T-cell (primary cell): ENCODE data around the gene FIBP. TPM values are rescaled to one million over a fixed set of nuclear protein-coding genes. Genes with fewer than 3 reads are reported as not detected.
A peak's percentile ranks its signal among the peaks of the same experiment; 100 is the strongest.

ENCODE experiments used
- ATAC-seq, 4 experiments: fragments of 200-7000 bp in 3 of 4; fragments of 150-1000 bp in 1 of 4; cut with Tn5 transposase; replicated peaks in 1 of 4; 1 replicate in 3 of 4; 2 replicates in 1 of 4; pipeline ENCODE4 v1.10.0; 2021; ENCODE audit warnings: moderate library complexity in 3 of 4, mild to moderate bottlenecking in 2 of 4, moderate number of reproducible peaks in 1 of 4
- CTCF ChIA-PET, 2 donors: fragments of 300-600 bp; sonication (Branson Sonifier 250); formaldehyde crosslinking; loops; one replicate each; lab custom pipeline; 2022; ENCODE audit warnings: antibody characterized with exemption in 2 of 2; lab: Charles Lee
- POLR2A ChIA-PET, 2 donors: fragments of 300-600 bp; sonication (Branson Sonifier 250); formaldehyde crosslinking; loops; one replicate each; lab custom pipeline; 2022; ENCODE audit warnings: antibody characterized with exemption in 2 of 2; lab: Charles Lee
- DNase-seq, 35 experiments: peaks; one replicate each; pipeline versions ENCODE4 v3.0.0 to v3.0.0-alpha.2; 2013 to 2023
- H3K27ac ChIP-seq: one replicate; pipeline ENCODE4 v1.5.1; 2013; ENCODE audit warnings: low read length
- H3K27me3 ChIP-seq, 2 experiments: replicated peaks in 1 of 2; 1 replicate in 1 of 2; 2 replicates in 1 of 2; pipeline versions ENCODE4 v1.6.1 to v1.7.0; 2013; ENCODE audit warnings: low read length in 1 of 2, mixed read lengths in 1 of 2; ENCODE audit not compliant: control insufficient read depth in 2 of 2, insufficient read depth in 2 of 2; ENCODE audit errors: extremely low read depth in 1 of 2
- H3K36me3 ChIP-seq, 2 donors: 1 replicate in 1 of 2; 2 replicates in 1 of 2; pipeline versions ENCODE4 v1.6.1 to v1.7.0; 2013; ENCODE audit warnings: low read length in 1 of 2; ENCODE audit not compliant: control insufficient read depth in 2 of 2, insufficient read depth in 1 of 2; ENCODE audit errors: extremely low read depth in 1 of 2
- H3K4me1 ChIP-seq, 2 experiments: 1 replicate in 1 of 2; 2 replicates in 1 of 2; pipeline versions ENCODE4 v1.6.1 to v1.7.0; 2013; ENCODE audit warnings: low read length in 2 of 2, mixed read lengths in 1 of 2; ENCODE audit not compliant: insufficient read depth in 2 of 2, control insufficient read depth in 1 of 2; ENCODE audit errors: extremely low read depth in 1 of 2
- H3K4me3 ChIP-seq, 2 donors: 1 replicate in 1 of 2; 2 replicates in 1 of 2; pipeline versions ENCODE4 v1.5.1 to v1.7.0; 2013; ENCODE audit warnings: mild to moderate bottlenecking in 2 of 2, low read length in 1 of 2, moderate library complexity in 1 of 2; ENCODE audit not compliant: control insufficient read depth in 1 of 2; ENCODE audit errors: extremely low read depth in 1 of 2
- H3K9me3 ChIP-seq: 2 replicates; pipeline ENCODE4 v1.7.0; 2013
- H3K27ac Mint-ChIP-seq, 2 donors: one replicate each; pipeline ENCODE4 v1.8.0; 2020 to 2021; ENCODE audit warnings: mild to moderate bottlenecking in 2 of 2, mixed read lengths in 2 of 2
- H3K27me3 Mint-ChIP-seq, 2 donors: one replicate each; pipeline ENCODE4 v1.8.0; 2021 to 2022; ENCODE audit warnings: mixed read lengths in 2 of 2
- H3K36me3 Mint-ChIP-seq: one replicate; pipeline ENCODE4 v1.8.0; 2021; ENCODE audit warnings: mixed read lengths
- H3K4me1 Mint-ChIP-seq, 3 donors: one replicate each; pipeline ENCODE4 v1.8.0; 2020 to 2022; ENCODE audit warnings: mixed read lengths in 3 of 3, mild to moderate bottlenecking in 1 of 3
- H3K4me3 Mint-ChIP-seq, 3 donors: one replicate each; pipeline ENCODE4 v1.8.0; 2020 to 2022; ENCODE audit warnings: mild to moderate bottlenecking in 3 of 3, mixed read lengths in 3 of 3, moderate library complexity in 3 of 3
- H3K9me3 Mint-ChIP-seq, 3 donors: one replicate each; pipeline ENCODE4 v1.8.0; 2020 to 2022; ENCODE audit warnings: mixed read lengths in 3 of 3
- WGBS: methylation state at CpG from one replicate; pipeline ENCODE4 v1.1.5; 2013; ENCODE audit warnings: missing lambda C conversion rate; ENCODE audit not compliant: insufficient coverage; 5-methylcytosine and 5-hydroxymethylcytosine counted together
- total RNA-seq, 35 experiments: library from RNA in 6 of 35; stranded (reverse) in 6 of 35; fragments of 120-200 nt in 1 of 35; gene quantifications; one replicate each; pipeline versions ENCODE4 v1.2.1 to v1.2.4 and lab custom pipeline; 2013 to 2026

FIBP gene
- total RNA-seq, 5 donors from 2014 or later (not counting 1 experiment from before 2014, with no cell fraction given), result 30.2 to 47.1 (median 39.2) TPM

GRCh38 chr11:65867284-65868071 lies 20.8 kb downstream of the FIBP start:
- CTCF ChIA-PET, result interaction anchor here in 1 of 2 donors (0.7 to 1.1 kb wide), 2 partner anchors 24 to 34 kb away, joined by 3 read pairs; no protein-coding TSS in a partner anchor
- peaks cover 22 to 49% of the 10 kb centered on the region in 2 donors for H3K36me3 ChIP-seq
- no peaks in the 10 kb centered on the region for H3K9me3 Mint-ChIP-seq
- POLR2A ChIA-PET, result no interaction called here
- peak in 1 of 4 experiments; percentile 46 for ATAC-seq
- peaks cover 11 to 26% (median 15%) of the 10 kb centered on the region in 3 donors for H3K4me1 Mint-ChIP-seq
- H3K27me3 ChIP-seq, result peaks cover 0 to 4% of the 10 kb centered on the region in 2 experiments
- H3K27me3 Mint-ChIP-seq, result no peaks in the 10 kb centered on the region
- peaks cover 14% of the 10 kb centered on the region for H3K36me3 Mint-ChIP-seq
- no peak for DNase-seq
- H3K4me3 Mint-ChIP-seq, result no peak overlapping the region
- H3K9me3 ChIP-seq, result no peaks in the 10 kb centered on the region
- no peak overlapping the region for H3K27ac Mint-ChIP-seq
- peaks cover 0 to 33% of the 10 kb centered on the region in 2 experiments for H3K4me1 ChIP-seq
- H3K4me3 ChIP-seq, result no peak overlapping the region
- 77% methylated on average over 14 of the region's 29 CpGs for WGBS
- H3K27ac ChIP-seq, result no peak overlapping the region

- H3K4me1 ChIP-seq, result peaks cover 0 to 35% of the 10 kb centered on the region in 2 experiments
- H3K36me3 Mint-ChIP-seq, result peaks cover 15% of the 10 kb centered on the region
- H3K9me3 Mint-ChIP-seq, result no peaks in the 10 kb centered on the region
- H3K4me3 ChIP-seq, result no peak overlapping the region
- no peak overlapping the region for H3K27ac Mint-ChIP-seq
- H3K27me3 ChIP-seq, result no peaks in the 10 kb centered on the region
- peaks cover 22 to 55% of the 10 kb centered on the region in 2 donors for H3K36me3 ChIP-seq
- DNase-seq, result no peak
- H3K9me3 ChIP-seq, result no peaks in the 10 kb centered on the region
- no peak for ATAC-seq
- H3K4me1 Mint-ChIP-seq, result peaks cover 12 to 26% (median 18%) of the 10 kb centered on the region in 3 donors
- 96% methylated on average over 16 of the region's 21 CpGs for WGBS
- H3K4me3 Mint-ChIP-seq, result no peak overlapping the region
- no peaks in the 10 kb centered on the region for H3K27me3 Mint-ChIP-seq
- ChIA-PET POLR2A (no interaction called here), CTCF (interaction anchor here in 1 of 2 donors (0.7 kb wide), 1 partner anchor 35 kb away, joined by 3 read pairs; no protein-coding TSS in a partner anchor)
- no peak overlapping the region for H3K27ac ChIP-seq
These were observed 21.6 kb downstream of the FIBP start for GRCh38 chr11:65866509-65867283.

- Mint-ChIP-seq H3K36me3 (peaks cover 15% of the 10 kb centered on the region), H3K4me3 (no peak overlapping the region), H3K4me1 (peaks cover 17 to 27% (median 19%) of the 10 kb centered on the region in 3 donors), H3K9me3 (no peaks in the 10 kb centered on the region), H3K27ac (no peak overlapping the region), H3K27me3 (no peaks in the 10 kb centered on the region)
- no peak for ATAC-seq
- 93% methylated on average over 4 of the region's 9 CpGs for WGBS
- POLR2A ChIA-PET, result no interaction called here
- CTCF ChIA-PET, result interaction anchor here in 1 of 2 donors (0.6 kb wide), 1 partner anchor 124 kb away, joined by 4 read pairs; no protein-coding TSS in a partner anchor
- Histone ChIP-seq H3K9me3 (no peaks in the 10 kb centered on the region), H3K4me1 (peaks cover 6 to 35% of the 10 kb centered on the region in 2 experiments), H3K4me3 (no peak overlapping the region), H3K27me3 (no peaks in the 10 kb centered on the region), H3K27ac (no peak overlapping the region), H3K36me3 (peaks cover 22 to 57% of the 10 kb centered on the region in 2 donors)
- DNase-seq, result no peak
These were observed 22.6 kb downstream of the FIBP start for GRCh38 chr11:65865550-65866172.

- ChIA-PET POLR2A (no interaction called here), CTCF (no interaction called here)
- Mint-ChIP-seq H3K27ac (no peak overlapping the region), H3K4me3 (no peak overlapping the region), H3K9me3 (no peaks in the 10 kb centered on the region), H3K27me3 (no peaks in the 10 kb centered on the region), H3K4me1 (peaks cover 20 to 27% (median 21%) of the 10 kb centered on the region in 3 donors), H3K36me3 (peaks cover 15% of the 10 kb centered on the region)
- Histone ChIP-seq H3K9me3 (no peaks in the 10 kb centered on the region), H3K27ac (no peak overlapping the region), H3K27me3 (no peaks in the 10 kb centered on the region), H3K36me3 (peaks cover 22 to 57% of the 10 kb centered on the region in 2 donors), H3K4me3 (no peak overlapping the region), H3K4me1 (peaks cover 6 to 32% of the 10 kb centered on the region in 2 experiments)
- ATAC-seq (no peak), DNase-seq (no peak)
- WGBS, result 97% methylated on average over 16 of the region's 18 CpGs
These were observed 23.4 kb downstream of the FIBP start for GRCh38 chr11:65864706-65865471.

DNA sequence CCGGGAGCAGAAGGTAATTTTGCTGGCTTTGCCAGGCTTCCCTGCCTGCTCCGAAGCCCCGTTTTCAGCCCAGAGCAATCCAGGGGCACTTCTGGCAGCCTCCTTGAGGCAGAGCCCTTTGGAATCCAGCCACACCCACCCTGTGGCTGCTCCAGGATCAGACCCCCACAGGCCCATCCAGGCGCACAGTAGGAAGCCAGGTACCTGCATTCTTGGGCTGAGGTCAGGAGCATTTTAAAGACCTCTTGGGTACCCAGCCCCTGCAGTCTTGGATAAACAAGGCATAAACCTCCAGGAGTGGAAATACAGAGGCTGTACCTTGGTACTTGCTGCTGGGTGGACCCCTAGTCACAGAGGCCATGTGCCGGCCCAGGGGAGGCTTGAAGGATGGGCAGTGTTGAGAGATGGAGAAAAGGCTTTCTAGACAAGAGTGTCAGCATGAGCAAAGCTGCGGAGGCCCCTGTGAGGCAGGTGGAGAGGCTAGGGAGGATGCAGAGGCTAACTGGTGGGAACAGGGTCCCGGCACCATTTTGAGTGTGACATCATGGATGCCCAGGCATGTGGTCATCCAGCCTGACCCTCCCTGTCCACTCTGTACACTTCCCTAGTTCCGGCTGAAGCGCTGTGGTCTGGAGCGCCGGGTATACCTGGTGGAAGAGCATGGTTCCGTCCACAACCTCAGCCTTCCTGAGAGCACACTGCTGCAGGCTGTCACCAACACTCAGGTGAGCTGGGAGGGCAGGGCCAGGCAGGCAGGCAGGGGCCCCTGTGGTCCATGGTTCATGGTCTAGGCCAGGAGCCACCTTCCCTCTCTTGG lies 24.2 kb downstream of the FIBP start:
- H3K4me3 Mint-ChIP-seq, result no peak overlapping the region
- DNase-seq (no peak), ATAC-seq (no peak)
- ChIA-PET CTCF (no interaction called here), POLR2A (no interaction called here)
- Histone ChIP-seq H3K4me1 (peaks cover 6 to 40% of the 10 kb centered on the region in 2 experiments), H3K27me3 (no peaks in the 10 kb centered on the region), H3K36me3 (peaks cover 22 to 57% of the 10 kb centered on the region in 2 donors), H3K9me3 (no peaks in the 10 kb centered on the region), H3K4me3 (no peak overlapping the region), H3K27ac (no peak overlapping the region)
- WGBS, result 100% methylated on average over 4 of the region's 12 CpGs
- H3K27me3 Mint-ChIP-seq, result no peaks in the 10 kb centered on the region
- peaks cover 23 to 26% (median 24%) of the 10 kb centered on the region in 3 donors for H3K4me1 Mint-ChIP-seq
- peaks cover 15% of the 10 kb centered on the region for H3K36me3 Mint-ChIP-seq
- H3K27ac Mint-ChIP-seq, result no peak overlapping the region
- H3K9me3 Mint-ChIP-seq, result no peaks in the 10 kb centered on the region
